HCEC 1CT (cell line): ENCODE measurements around the gene SCLY.

Experiments
- DNase-seq: peaks from one replicate; pipeline ENCODE4 v3.0.0-alpha.2; 2017

SCLY gene

DNA sequence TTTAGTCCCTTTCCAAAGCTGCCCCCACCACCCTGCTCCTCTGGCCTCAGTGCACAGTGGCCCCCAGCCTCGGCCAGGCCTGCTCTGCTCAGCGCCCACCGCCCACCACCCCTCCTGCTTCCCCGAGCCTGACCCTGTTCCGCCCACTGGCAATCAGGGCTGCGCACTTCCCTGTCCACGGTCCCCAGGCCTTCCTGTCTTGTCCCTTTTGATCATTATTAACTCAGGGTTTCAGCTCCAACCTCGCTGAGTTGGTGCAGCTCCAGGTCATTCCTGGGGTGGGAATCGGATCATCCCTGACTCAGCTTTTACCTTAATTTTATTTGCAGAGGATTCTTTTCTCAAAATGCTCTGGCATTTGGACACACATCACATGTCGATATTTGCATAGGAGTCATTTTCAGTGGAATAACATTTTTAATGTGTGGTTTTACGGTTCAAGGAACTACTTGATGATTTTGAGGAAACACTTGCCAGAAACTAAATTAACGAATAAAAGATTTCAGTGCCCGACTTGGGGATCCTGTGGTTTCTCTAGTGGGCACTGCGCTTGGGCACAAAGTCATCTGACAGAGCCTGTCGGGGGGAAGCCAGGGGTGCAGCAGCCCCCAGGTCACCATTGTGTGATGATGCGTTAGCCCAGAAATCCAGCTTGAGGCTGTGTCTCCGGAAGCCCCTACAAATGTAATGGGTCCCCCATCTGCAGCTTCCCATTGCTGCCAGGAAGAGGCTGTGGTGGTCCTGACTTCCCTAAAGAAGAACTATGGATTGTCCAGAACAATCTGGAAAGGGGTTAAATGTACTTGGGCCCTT is 38.3 kb downstream of the SCLY start:
- DNase-seq = no peak

DNA sequence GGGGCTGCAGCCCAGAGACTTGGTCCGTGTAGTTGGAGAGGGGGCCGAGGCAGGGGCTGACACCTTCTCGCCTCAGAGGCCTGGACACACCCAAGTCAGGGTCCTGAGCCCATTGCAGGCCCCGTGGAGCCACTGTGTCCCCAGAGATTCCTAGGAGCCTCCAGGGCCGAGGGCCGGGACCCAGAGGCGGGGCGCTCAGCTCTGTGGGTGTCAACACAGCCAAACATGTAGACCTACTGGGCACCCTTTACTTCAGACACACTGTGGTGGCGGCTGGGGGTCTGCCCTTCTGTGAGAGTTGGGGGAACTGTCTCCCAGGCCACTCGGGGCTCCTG is 38.9 kb downstream of the SCLY start:
- no peak for DNase-seq

GRCh38 chr2:238100049-238100820 is 39.4 kb downstream of the SCLY start, which contains the start of gene ESPNL:
Gene ESPNL (plus strand): TSS chr2:238100340. CDS start chr2:238100420, 80 bp downstream.
- no peak for DNase-seq

- no peak for DNase-seq
Observed at GRCh38 chr2:238100821-238101771, 40.3 kb downstream of the SCLY start.

GRCh38 chr2:238101891-238102841 is 41.4 kb downstream of the SCLY start:
- no peak for DNase-seq

GRCh38 chr2:238102865-238103264 is 42.1 kb downstream of the SCLY start:
- no peak for DNase-seq

DNA sequence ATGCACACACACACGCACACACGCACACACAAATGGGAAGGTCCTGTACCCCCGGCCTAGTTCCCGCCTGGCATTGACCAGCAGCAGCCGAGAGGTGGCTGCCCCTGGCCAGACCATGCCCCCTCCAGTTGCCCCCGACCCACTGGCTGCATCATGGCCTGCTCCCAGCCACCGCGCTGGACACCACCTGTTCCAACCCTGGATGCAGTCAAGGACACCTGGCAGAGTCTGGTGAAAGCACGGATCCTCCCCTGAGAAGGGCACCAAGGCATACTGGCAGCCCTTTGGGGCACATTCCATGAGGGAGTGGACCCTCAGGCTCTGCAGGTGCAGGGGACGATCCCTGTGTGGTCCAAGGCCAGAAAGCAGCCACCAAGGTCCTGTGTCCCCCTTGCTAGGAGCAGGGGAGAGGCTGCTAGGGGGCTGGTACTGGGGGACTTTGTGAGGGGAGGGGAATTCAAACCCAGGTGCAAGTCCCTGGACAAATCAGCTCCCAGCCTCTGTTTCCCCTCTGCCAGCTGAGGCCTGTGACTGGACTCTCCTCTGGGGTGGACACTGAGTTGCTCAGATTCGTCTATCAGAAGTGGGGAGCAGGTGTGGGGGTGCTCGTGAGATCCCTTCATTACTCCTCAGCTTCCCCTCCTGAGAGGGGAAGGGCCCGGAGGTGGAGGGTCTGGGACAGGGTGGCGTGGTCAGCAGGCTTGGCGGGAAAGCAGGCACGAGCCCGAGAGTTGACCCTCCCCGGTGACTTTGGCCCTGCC is 42.8 kb downstream of the SCLY start:
- DNase-seq = no peak

- DNase-seq = no peak
Observed at GRCh38 chr2:238104226-238104690, 43.5 kb downstream of the SCLY start.

DNA sequence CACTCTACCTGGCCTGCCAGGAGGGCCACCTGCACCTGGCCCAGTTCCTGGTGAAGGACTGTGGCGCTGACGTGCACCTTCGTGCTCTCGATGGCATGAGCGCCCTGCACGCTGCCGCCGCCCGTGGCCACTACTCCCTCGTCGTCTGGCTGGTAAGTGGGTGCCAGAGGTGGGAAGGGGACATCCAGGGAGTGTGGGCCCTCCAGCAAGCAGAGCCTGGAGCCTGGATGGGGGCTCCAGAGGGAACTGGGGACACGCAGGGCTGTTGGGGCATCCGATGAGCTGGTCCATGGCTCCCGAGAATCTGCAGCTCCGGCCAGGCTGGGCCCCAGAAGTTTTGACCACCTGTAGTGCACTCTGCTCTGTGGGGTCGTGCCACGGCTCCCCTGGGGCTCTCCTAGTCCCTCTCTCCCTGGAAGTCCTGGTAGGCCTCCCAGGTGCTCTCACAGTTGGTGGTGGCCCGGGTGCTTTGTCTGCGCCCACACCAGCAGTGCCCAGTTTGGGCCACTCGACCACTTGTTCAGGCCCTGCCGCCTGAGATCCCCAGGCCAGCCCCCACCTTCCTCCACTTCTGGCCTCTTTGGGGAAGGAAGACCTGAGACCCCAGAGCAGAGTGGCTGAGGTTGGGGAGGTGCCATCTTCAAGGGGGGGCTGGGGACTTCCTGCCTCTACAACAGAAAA is 44.0 kb downstream of the SCLY start:
- no peak for DNase-seq

GRCh38 chr2:238105506-238106338 is 44.9 kb downstream of the SCLY start:
- DNase-seq = no peak

GRCh38 chr2:238106339-238106697 is 45.5 kb downstream of the SCLY start:
- no peak for DNase-seq

DNA sequence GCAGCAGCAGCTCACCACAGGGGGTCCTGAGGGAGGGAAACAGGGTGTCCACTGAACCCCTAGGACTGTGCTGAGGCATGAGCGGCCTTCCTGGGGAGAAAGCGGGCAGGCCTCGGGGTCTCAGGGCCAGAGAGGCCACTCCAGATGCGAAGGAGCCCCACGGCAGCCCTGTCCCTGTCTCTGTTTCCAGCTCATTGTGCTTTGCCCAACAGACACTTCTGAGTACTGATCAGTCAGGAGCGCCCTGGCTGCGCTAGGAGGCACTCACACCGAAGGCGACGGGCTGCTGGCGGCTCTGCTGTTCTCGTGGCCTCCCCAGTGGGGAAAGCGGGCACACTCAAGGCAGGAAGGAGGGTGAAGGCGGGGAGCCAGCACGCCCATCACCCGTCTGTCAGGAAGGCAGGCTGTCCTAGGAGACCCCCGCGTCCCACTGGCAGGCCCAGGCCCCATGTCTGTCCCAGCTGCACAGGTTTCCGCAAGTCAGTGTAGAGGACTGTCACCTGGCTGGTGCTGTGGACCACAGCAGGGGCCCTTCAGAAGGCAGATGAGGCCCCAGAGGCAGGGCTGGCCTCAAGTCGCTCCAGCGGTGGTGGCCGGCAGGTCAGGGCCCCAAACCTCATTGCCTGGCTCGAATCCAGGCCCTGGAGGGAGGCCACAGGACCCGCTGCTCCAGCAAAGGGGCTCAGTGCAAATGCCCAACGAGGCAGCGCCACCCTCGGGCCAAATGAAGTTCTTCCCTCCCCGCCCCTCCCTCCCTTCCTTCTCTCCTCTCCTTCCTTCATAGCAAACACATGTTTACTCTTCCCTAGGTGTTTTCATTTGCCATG is 46.1 kb downstream of the SCLY start:
- DNase-seq = no peak

DNA sequence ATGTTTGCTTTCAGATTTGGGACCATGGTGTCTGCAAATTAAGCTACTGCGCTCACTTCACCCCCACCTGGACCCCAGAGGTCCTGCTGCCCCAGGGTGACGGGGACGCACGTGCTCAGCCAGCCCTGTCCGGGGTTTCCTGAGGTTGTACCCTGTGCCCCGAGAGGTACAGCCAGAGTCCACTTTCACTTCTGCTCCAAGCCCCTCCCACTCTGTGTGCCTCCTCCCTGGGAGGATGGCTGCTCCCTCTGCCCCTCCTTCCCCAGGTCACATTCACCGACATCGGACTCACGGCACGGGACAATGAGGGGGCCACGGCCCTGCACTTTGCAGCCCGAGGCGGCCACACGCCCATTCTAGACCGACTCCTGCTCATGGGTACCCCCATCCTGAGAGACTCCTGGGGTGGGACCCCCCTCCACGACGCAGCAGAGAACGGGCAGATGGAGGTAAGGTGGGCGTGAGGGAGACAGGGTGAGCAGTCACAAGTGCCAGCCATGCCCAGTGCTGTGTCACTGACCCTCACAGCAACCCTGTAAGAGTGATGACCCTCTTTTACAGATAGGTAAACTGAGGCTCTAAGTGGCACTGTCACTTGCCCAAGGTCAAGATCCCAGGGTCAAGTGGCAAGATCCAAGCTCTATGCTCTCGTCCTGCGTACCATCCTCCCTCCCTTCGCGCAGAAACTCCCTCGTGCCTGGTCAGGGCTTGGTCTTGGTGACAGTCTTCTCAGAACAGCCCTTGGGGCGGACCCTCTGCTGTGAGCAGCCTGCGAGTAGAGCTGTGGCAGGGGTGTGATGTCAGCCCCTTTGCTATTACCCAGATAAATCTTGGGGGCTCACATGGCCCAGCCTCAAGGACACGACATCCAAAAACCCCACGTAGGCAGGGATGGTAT is 47.0 kb downstream of the SCLY start:
- DNase-seq = no peak

DNA sequence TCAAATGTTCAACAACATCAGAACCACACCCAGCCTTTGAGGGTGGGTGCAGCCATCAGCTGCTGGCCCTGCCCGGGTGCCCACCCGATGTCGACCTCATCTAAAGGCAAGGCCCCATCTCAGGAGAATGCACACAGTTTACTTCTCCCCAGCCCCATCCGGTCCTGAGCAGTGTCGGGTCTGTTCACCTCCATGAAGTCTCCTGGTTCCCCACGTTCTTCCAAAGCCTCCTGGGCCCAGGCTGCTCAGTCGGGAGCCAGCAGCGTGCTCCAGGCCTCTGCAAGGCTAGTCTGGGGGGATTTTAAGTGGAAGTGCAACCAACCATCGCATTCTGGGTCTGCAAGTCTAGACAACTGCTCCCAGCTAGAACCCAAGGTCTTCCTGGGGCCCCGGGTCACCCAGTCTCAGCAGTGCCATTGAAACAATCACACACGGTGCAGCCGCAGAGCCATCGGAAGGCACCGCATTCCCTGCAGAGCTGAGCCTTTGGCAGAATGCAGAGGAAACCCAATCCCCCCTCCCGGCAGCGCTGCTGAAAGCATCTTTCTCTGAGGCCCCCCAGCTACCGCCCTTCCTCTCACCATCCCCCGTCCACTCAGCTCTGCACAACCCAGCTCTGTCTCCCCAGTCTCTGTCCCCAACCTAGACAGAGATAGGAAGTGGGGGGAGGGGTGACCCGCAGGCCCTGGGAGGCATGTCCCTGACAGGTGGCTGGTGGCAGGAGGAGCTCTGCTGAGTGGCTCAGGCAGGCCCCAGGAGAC is 47.8 kb downstream of the SCLY start:
- no peak for DNase-seq

DNA sequence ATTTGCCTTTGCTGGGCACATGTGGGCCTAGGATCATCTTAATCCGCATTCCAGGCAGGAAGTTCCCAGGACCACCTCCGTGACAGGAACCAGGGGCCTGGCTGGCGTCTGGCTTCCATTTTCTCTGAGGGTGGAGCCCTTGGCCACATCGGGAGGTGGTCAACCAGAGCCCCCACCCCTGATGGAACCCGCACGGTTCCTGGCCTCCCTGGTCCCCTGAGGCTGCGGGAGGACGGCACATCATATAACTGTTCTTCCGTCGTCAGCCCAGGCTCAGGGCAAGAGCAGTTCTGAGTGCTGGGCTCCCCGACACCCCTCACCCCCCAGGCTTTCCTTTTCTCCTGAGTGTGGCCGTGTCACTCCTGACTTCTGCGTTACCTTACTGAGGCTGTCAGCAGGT is 52.8 kb downstream of the SCLY start:
- no peak for DNase-seq

- no peak for DNase-seq
Observed at GRCh38 chr2:238114331-238114841, 53.6 kb downstream of the SCLY start.
